ENCODE data around the gene VTI1A. TPM values are rescaled to one million over a fixed set of nuclear protein-coding genes. Genes with fewer than 3 reads are reported as not detected.

The VTI1A gene
- total and polyA plus RNA-seq, 9 of the 15 experiments (the other 6 are each of a cell fraction or from before 2014, with no cell fraction given) = 9.3 to 21.4 (median 16.0) TPM

DNA sequence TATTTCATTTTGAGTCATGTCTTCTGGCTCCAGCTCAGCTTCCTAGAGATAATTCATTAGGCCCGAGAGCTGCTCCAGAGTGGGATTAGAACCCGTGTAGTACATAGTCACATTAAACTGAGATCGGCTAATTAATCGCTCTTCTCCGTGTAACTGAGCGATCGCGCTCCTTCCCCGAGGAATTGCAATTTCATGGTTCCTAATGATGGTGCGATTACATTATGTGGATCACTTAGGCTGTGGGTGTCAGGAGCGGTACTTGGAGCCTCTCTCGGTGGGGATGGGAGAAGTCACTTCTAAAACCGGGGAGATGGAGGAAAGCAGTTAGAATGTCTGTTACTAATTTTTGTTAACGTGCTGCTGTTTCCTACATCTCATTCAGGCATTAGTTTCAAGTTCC is 380.1 kb downstream of the VTI1A start:
- H3K4me3 ChIP-seq = no peak overlapping the region
- H3K4me2 ChIP-seq (ENCODE audit: insufficient read depth, low read length) = no peak overlapping the region
- H4K20me1 ChIP-seq (replicated peaks; ENCODE audit: control insufficient read depth, insufficient read depth, low read length) = no peaks in the 10 kb centered on the region
- H3K79me2 ChIP-seq (ENCODE audit: control insufficient read depth, insufficient read depth, low read length) = no peaks in the 10 kb centered on the region
- H3K9me1 ChIP-seq (ENCODE audit: control insufficient read depth, insufficient read depth, low read length) = no peaks in the 10 kb centered on the region
- no peaks in the 10 kb centered on the region for H3K27me3 ChIP-seq (ENCODE audit: control insufficient read depth in 2 of 2, insufficient read depth in 2 of 2, low read length in 2 of 2)
- 72% methylated on average over 14 of the region's 14 CpGs for WGBS (ENCODE audit: insufficient coverage, low coverage, missing lambda C conversion rate)
- DNase-seq (ENCODE audit: extremely low read depth in 1 of 4, low spot score in 3 of 4) = no peak
- ChIA-PET CTCF (ENCODE audit: low intra/inter-chr PET ratio) (no interaction called here), POLR2A (no interaction called here)
- intact Hi-C loops (cut with micrococcal nuclease) = no loop called here
- no peak overlapping the region for H3K27ac ChIP-seq (ENCODE audit: extremely low read depth, low read depth, low read length)
- H2AFZ ChIP-seq (ENCODE audit: low read depth, low read length) = no peak overlapping the region
- no peak for ATAC-seq
- no TSS peak for BruUV-seq (replicated peaks)
- H3K36me3 ChIP-seq (ENCODE audit: control insufficient read depth, insufficient read depth, low read length) = no peaks in the 10 kb centered on the region
- no peak for FAIRE-seq
- H3K9me3 ChIP-seq (replicated peaks; ENCODE audit: control insufficient read depth, insufficient read depth, low read depth, low read length) = no peaks in the 10 kb centered on the region
- in situ Hi-C loops (cut with MboI) = no loop called here
- no peaks in the 10 kb centered on the region for H3K4me1 ChIP-seq (replicated peaks in 1 of 2; ENCODE audit: control insufficient read depth in 2 of 2, insufficient read depth in 2 of 2, low read length in 2 of 2)
- H3K9ac ChIP-seq (ENCODE audit: insufficient read depth in 1 of 2, low read depth in 2 of 2, low read length in 2 of 2) = no peak overlapping the region
- TF ChIP-seq E2F3 (CRISPR knock-in tag; IDR thresholded peaks at IDR 0.05) = no peak
- TF ChIP-seq RB1 (IDR thresholded peaks at IDR 0.05; ENCODE audit: low read depth) = no peak
- TF ChIP-seq HMG20A (CRISPR knock-in tag; conservative IDR thresholded peaks at IDR 0.05) = no peak
- TF ChIP-seq RFX7 (CRISPR knock-in tag; IDR thresholded peaks at IDR 0.05) = no peak
- no peak for TF ChIP-seq ZNF717 (CRISPR knock-in tag; IDR thresholded peaks at IDR 0.05)
- TF ChIP-seq, protein P1, sequence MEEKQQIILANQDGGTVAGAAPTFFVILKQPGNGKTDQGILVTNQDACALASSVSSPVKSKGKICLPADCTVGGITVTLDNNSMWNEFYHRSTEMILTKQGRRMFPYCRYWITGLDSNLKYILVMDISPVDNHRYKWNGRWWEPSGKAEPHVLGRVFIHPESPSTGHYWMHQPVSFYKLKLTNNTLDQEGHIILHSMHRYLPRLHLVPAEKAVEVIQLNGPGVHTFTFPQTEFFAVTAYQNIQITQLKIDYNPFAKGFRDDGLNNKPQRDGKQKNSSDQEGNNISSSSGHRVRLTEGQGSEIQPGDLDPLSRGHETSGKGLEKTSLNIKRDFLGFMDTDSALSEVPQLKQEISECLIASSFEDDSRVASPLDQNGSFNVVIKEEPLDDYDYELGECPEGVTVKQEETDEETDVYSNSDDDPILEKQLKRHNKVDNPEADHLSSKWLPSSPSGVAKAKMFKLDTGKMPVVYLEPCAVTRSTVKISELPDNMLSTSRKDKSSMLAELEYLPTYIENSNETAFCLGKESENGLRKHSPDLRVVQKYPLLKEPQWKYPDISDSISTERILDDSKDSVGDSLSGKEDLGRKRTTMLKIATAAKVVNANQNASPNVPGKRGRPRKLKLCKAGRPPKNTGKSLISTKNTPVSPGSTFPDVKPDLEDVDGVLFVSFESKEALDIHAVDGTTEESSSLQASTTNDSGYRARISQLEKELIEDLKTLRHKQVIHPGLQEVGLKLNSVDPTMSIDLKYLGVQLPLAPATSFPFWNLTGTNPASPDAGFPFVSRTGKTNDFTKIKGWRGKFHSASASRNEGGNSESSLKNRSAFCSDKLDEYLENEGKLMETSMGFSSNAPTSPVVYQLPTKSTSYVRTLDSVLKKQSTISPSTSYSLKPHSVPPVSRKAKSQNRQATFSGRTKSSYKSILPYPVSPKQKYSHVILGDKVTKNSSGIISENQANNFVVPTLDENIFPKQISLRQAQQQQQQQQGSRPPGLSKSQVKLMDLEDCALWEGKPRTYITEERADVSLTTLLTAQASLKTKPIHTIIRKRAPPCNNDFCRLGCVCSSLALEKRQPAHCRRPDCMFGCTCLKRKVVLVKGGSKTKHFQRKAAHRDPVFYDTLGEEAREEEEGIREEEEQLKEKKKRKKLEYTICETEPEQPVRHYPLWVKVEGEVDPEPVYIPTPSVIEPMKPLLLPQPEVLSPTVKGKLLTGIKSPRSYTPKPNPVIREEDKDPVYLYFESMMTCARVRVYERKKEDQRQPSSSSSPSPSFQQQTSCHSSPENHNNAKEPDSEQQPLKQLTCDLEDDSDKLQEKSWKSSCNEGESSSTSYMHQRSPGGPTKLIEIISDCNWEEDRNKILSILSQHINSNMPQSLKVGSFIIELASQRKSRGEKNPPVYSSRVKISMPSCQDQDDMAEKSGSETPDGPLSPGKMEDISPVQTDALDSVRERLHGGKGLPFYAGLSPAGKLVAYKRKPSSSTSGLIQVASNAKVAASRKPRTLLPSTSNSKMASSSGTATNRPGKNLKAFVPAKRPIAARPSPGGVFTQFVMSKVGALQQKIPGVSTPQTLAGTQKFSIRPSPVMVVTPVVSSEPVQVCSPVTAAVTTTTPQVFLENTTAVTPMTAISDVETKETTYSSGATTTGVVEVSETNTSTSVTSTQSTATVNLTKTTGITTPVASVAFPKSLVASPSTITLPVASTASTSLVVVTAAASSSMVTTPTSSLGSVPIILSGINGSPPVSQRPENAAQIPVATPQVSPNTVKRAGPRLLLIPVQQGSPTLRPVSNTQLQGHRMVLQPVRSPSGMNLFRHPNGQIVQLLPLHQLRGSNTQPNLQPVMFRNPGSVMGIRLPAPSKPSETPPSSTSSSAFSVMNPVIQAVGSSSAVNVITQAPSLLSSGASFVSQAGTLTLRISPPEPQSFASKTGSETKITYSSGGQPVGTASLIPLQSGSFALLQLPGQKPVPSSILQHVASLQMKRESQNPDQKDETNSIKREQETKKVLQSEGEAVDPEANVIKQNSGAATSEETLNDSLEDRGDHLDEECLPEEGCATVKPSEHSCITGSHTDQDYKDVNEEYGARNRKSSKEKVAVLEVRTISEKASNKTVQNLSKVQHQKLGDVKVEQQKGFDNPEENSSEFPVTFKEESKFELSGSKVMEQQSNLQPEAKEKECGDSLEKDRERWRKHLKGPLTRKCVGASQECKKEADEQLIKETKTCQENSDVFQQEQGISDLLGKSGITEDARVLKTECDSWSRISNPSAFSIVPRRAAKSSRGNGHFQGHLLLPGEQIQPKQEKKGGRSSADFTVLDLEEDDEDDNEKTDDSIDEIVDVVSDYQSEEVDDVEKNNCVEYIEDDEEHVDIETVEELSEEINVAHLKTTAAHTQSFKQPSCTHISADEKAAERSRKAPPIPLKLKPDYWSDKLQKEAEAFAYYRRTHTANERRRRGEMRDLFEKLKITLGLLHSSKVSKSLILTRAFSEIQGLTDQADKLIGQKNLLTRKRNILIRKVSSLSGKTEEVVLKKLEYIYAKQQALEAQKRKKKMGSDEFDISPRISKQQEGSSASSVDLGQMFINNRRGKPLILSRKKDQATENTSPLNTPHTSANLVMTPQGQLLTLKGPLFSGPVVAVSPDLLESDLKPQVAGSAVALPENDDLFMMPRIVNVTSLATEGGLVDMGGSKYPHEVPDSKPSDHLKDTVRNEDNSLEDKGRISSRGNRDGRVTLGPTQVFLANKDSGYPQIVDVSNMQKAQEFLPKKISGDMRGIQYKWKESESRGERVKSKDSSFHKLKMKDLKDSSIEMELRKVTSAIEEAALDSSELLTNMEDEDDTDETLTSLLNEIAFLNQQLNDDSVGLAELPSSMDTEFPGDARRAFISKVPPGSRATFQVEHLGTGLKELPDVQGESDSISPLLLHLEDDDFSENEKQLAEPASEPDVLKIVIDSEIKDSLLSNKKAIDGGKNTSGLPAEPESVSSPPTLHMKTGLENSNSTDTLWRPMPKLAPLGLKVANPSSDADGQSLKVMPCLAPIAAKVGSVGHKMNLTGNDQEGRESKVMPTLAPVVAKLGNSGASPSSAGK (IDR thresholded peaks at IDR 0.05) = no peak
- TF ChIP-seq ZNF41 (CRISPR knock-in tag; conservative IDR thresholded peaks at IDR 0.05) = no peak
- TF ChIP-seq, protein P2, sequence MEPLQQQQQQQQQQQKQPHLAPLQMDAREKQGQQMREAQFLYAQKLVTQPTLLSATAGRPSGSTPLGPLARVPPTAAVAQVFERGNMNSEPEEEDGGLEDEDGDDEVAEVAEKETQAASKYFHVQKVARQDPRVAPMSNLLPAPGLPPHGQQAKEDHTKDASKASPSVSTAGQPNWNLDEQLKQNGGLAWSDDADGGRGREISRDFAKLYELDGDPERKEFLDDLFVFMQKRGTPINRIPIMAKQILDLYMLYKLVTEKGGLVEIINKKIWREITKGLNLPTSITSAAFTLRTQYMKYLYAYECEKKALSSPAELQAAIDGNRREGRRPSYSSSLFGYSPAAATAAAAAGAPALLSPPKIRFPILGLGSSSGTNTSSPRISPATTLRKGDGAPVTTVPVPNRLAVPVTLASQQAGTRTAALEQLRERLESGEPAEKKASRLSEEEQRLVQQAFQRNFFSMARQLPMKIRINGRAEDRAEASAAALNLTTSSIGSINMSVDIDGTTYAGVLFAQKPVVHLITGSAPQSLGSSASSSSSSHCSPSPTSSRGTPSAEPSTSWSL (CRISPR knock-in tag; IDR thresholded peaks at IDR 0.05; ENCODE audit: borderline replicate concordance) = no peak
- TF ChIP-seq KAT7 (CRISPR knock-in tag; IDR thresholded peaks at IDR 0.05; ENCODE audit: borderline replicate concordance) = no peak

Data from K562 (cell line).